ENCODE measurements around the gene CCL4. TPM values are rescaled to one million over a fixed set of nuclear protein-coding genes. Genes with fewer than 3 reads are reported as not detected.
"Not testable (repeated sequence)": the region's sequence is repeated elsewhere in the genome, so short reads cannot be mapped to it uniquely, and the experiment has no call there.

The CCL4 gene
- total RNA-seq, 1 donor from 2014 or later = 22.1 TPM

- DNase-seq (ENCODE audit: low spot score) = no peak
Measured at GRCh38 chr17:36117505-36118382, 14.1 kb downstream of the CCL4 start.

- no peak for DNase-seq (ENCODE audit: low spot score)
Measured at GRCh38 chr17:36118477-36119353, 15.1 kb downstream of the CCL4 start.

- DNase-seq (ENCODE audit: low spot score) = no peak
Measured at GRCh38 chr17:36120221-36120620, 16.6 kb downstream of the CCL4 start.

GRCh38 chr17:36121099-36121498, 17.5 kb downstream of the CCL4 start:
- DNase-seq (ENCODE audit: low spot score) = not testable (repeated sequence)

GRCh38 chr17:36123431-36123830, 19.8 kb downstream of the CCL4 start:
- no peak for DNase-seq (ENCODE audit: low spot score)

GRCh38 chr17:36124879-36125824, 21.5 kb downstream of the CCL4 start:
- DNase-seq (ENCODE audit: low spot score) = no peak

GRCh38 chr17:36127199-36127893, 23.7 kb downstream of the CCL4 start:
- no peak for DNase-seq (ENCODE audit: low spot score)

- DNase-seq (ENCODE audit: low spot score) = no peak
Measured at GRCh38 chr17:36127911-36128310, 24.3 kb downstream of the CCL4 start.

GRCh38 chr17:36128411-36128978, 24.9 kb downstream of the CCL4 start:
- DNase-seq (ENCODE audit: low spot score) = no peak

- peak; percentile 68 for DNase-seq (ENCODE audit: low spot score)
Measured at GRCh38 chr17:36129616-36130015, 26.0 kb downstream of the CCL4 start.

- DNase-seq (ENCODE audit: low spot score) = peak; percentile 37
Measured at GRCh38 chr17:36130346-36130745, 26.7 kb downstream of the CCL4 start.

- no peak for DNase-seq (ENCODE audit: low spot score)
Measured at GRCh38 chr17:36131421-36131820, 27.8 kb downstream of the CCL4 start.

- no peak for DNase-seq (ENCODE audit: low spot score)
Measured at GRCh38 chr17:36131931-36132330, 28.3 kb downstream of the CCL4 start.

- no peak for DNase-seq (ENCODE audit: low spot score)
Measured at GRCh38 chr17:36132421-36132831, 28.8 kb downstream of the CCL4 start.

- peak; percentile 73 for DNase-seq (ENCODE audit: low spot score)
Measured at GRCh38 chr17:36133602-36134236, 30.1 kb downstream of the CCL4 start.

- no peak for DNase-seq (ENCODE audit: low spot score)
Measured at GRCh38 chr17:36135465-36135864, 31.8 kb downstream of the CCL4 start.

- DNase-seq (ENCODE audit: low spot score) = no peak
Measured at GRCh38 chr17:36136036-36136435, 32.4 kb downstream of the CCL4 start.

GRCh38 chr17:36136439-36136838, 32.8 kb downstream of the CCL4 start:
- DNase-seq (ENCODE audit: low spot score) = no peak

GRCh38 chr17:36142235-36142634, 38.6 kb downstream of the CCL4 start:
- DNase-seq (ENCODE audit: low spot score) = no peak

GRCh38 chr17:36142806-36143205, 39.2 kb downstream of the CCL4 start:
- DNase-seq (ENCODE audit: low spot score) = no peak

Data from umbilical cord (tissue), 2 donors.